Neural crest cell (in vitro differentiated cells): ENCODE results near the gene TMEM263. TPM values are rescaled to one million over a fixed set of nuclear protein-coding genes. Genes with fewer than 3 reads are reported as not detected.

Experiments used
- DNase-seq: peaks from one replicate; pipeline ENCODE4 v3.0.0; 2021; ENCODE audit warnings: low read depth, mixed read lengths, low spot score
- H3K27ac Mint-ChIP-seq: one replicate; pipeline ENCODE4 v1.8.0; 2021; ENCODE audit warnings: mild to moderate bottlenecking, mixed read lengths; ENCODE audit not compliant: unreplicated experiment
- H3K27me3 Mint-ChIP-seq: 2 replicates; pipeline ENCODE4 v1.8.0; 2021; ENCODE audit warnings: low read depth, mild to moderate bottlenecking, mixed read lengths
- H3K36me3 Mint-ChIP-seq: 2 replicates; pipeline ENCODE4 v1.8.0; 2021; ENCODE audit warnings: low read depth, mild to moderate bottlenecking, mixed read lengths
- H3K4me1 Mint-ChIP-seq: 2 replicates; pipeline ENCODE4 v1.8.0; 2021; ENCODE audit warnings: mixed read lengths
- H3K4me3 Mint-ChIP-seq: one replicate; pipeline ENCODE4 v1.8.0; 2021; ENCODE audit warnings: mild to moderate bottlenecking, mixed read lengths
- H3K9me3 Mint-ChIP-seq: 2 replicates; pipeline ENCODE4 v1.8.0; 2021; ENCODE audit warnings: mixed read lengths
- CTCF ChIP-seq: fragments of 200-600 bp; sonication (generic); conservative IDR thresholded peaks from 2 replicates; pipeline ENCODE4 v1.5.0; 2021; ENCODE audit warnings: antibody characterized with exemption, mild to moderate bottlenecking
- total RNA-seq: library from RNA; stranded (reverse); gene quantifications from 2 replicates; pipeline ENCODE4 v1.2.1, GENCODE V29; 2021

TMEM263 gene
- total RNA-seq, 1 donor from 2014 or later = 27.9 TPM

GRCh38 chr12:107017042-107017441 is 61.3 kb downstream of the TMEM263 start:
- Mint-ChIP-seq H3K4me1 (no peaks in the 10 kb centered on the region), H3K4me3 (no peak overlapping the region), H3K36me3 (peaks cover 4% of the 10 kb centered on the region), H3K27me3 (no peaks in the 10 kb centered on the region), H3K9me3 (no peaks in the 10 kb centered on the region), H3K27ac (no peak overlapping the region)
- no peak for TF ChIP-seq CTCF
- DNase-seq = no peak

GRCh38 chr12:107019546-107019945 is 63.8 kb downstream of the TMEM263 start:
- Mint-ChIP-seq H3K36me3 (peaks cover 4% of the 10 kb centered on the region), H3K4me1 (no peaks in the 10 kb centered on the region), H3K4me3 (no peak overlapping the region), H3K27me3 (no peaks in the 10 kb centered on the region), H3K9me3 (no peaks in the 10 kb centered on the region), H3K27ac (no peak overlapping the region)
- no peak for DNase-seq
- no peak for TF ChIP-seq CTCF

Other genes starting within 250 kb of the TMEM263 start
- gene RIC8B, start 181.2 kb upstream of the TMEM263 start, total RNA-seq = 33.2 and 33.8 TPM in 2 replicates
- gene MTERF2, start 31.2 kb downstream of the TMEM263 start, total RNA-seq = 17.6 and 20.4 TPM in 2 replicates
- 24.8 and 25.4 TPM in 2 replicates for gene CRY1, start 137.6 kb downstream of the TMEM263 start, total RNA-seq